SK-N-MC (cell line): Measurements from ENCODE around the gene ASPSCR1.

ENCODE experiments used
- EZH2 ChIP-seq: fragments of 200-600 bp; sonication (generic); IDR thresholded peaks from one replicate; pipeline ENCODE4 v1.6.1; 2017; ENCODE audit warnings: antibody characterized with exemption
- POLR2AphosphoS5 ChIP-seq: IDR thresholded peaks from 2 replicates; pipeline ENCODE4 v1.6.1; 2012; ENCODE audit warnings: mild to moderate bottlenecking, low read depth, low read length, borderline replicate concordance

GRCh38 chr17:82049521-82049971, 72.1 kb downstream of the ASPSCR1 start:
- TF ChIP-seq EZH2 (no peak), POLR2AphosphoS5 (no peak)
